Skeletal muscle tissue (tissue), 4 donors: ENCODE results near the gene ABI2. TPM values are rescaled to one million over a fixed set of nuclear protein-coding genes. Genes with fewer than 3 reads are reported as not detected.
"Not testable (repeated sequence)": the region's sequence is repeated elsewhere in the genome, so short reads cannot be mapped to it uniquely, and the experiment has no call there.

Experiments
- H3K27ac ChIP-seq: one replicate; pipeline ENCODE4 v1.7.0; 2013; ENCODE audit warnings: mild to moderate bottlenecking, low read depth, low read length, inconsistent platforms
- H3K27me3 ChIP-seq, 3 donors: one replicate each; pipeline ENCODE4 v1.7.0; 2013; ENCODE audit warnings: low read length in 3 of 3; ENCODE audit not compliant: control insufficient read depth in 3 of 3, insufficient read depth in 3 of 3
- H3K36me3 ChIP-seq, 3 donors: one replicate each; pipeline ENCODE4 v1.7.0; 2013; ENCODE audit warnings: low read length in 3 of 3; ENCODE audit not compliant: control insufficient read depth in 3 of 3, insufficient read depth in 3 of 3
- H3K4me1 ChIP-seq, 3 donors: one replicate each; pipeline ENCODE4 v1.7.0; 2013; ENCODE audit warnings: low read length in 3 of 3, mild to moderate bottlenecking in 3 of 3; ENCODE audit not compliant: control insufficient read depth in 3 of 3, insufficient read depth in 3 of 3
- H3K4me3 ChIP-seq, 3 donors: one replicate each; pipeline ENCODE4 v1.7.0; 2013; ENCODE audit warnings: low read length in 3 of 3
- H3K9ac ChIP-seq, 3 donors: one replicate each; pipeline ENCODE4 v1.7.0; 2013; ENCODE audit warnings: low read length in 3 of 3, mild to moderate bottlenecking in 3 of 3, moderate library complexity in 2 of 3, low read depth in 1 of 3
- H3K9me3 ChIP-seq, 3 donors: one replicate each; pipeline ENCODE4 v1.7.0; 2013; ENCODE audit warnings: low read length in 3 of 3; ENCODE audit not compliant: control insufficient read depth in 3 of 3
- total RNA-seq: library from RNA; depleted of rRNA; stranded (reverse); fragments of >200 nt; gene quantifications from one replicate; pipeline ENCODE4 v1.2.3, GENCODE V29; 2014
- donor health status: Osteomylitis.

The ABI2 gene
- total RNA-seq, 1 donor from 2014 or later: 16.2 TPM

DNA sequence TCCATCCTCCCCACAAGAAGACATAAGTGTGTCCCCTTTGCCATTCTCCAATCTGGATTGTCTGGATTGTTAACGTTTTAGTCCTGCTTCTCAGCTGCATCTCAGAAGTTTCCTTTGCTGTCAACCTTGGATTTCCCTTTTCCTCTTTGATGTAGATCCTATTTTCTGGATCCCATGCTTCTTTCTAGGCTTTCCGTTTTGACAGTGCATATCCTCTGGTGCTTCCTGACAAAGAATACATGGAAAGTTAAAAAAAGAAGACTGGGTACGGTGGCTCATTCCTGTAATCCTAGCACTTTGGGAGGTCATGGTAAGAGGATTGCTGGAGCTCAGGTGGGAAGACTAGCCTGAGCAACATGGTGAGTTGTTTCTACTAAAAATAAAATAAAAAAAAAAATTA, 26.8 kb downstream of the ABI2 start:
- Histone ChIP-seq H3K36me3 (no peaks in the 10 kb centered on the region), H3K4me1 (no peaks in the 10 kb centered on the region), H3K9ac (no peak overlapping the region), H3K27ac (no peak overlapping the region), H3K27me3 (no peaks in the 10 kb centered on the region), H3K9me3 (no peaks in the 10 kb centered on the region), H3K4me3 (no peak overlapping the region)

DNA sequence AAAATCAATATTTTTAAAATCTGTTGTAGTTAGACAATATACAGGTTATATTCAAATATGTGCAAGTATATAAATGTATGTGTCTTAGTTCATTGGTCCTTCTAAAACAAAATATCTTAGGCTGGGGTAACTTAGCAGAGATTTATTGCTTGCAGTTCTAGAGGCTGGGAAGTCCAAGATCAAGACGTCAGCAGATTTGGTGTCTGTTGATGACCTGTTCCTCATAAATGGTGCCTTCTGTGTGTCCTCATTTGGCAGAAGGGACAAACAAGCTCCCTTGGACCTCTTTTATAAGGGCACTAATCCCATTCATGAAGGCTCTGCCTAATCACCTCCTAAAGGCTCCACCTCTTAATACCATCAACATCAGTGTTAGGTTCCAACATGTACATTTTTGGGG, 31.3 kb downstream of the ABI2 start:
- Histone ChIP-seq H3K4me1 (no peaks in the 10 kb centered on the region), H3K36me3 (no peaks in the 10 kb centered on the region), H3K4me3 (no peak overlapping the region), H3K27ac (no peak overlapping the region), H3K9ac (no peak overlapping the region), H3K27me3 (no peaks in the 10 kb centered on the region), H3K9me3 (no peaks in the 10 kb centered on the region)

DNA sequence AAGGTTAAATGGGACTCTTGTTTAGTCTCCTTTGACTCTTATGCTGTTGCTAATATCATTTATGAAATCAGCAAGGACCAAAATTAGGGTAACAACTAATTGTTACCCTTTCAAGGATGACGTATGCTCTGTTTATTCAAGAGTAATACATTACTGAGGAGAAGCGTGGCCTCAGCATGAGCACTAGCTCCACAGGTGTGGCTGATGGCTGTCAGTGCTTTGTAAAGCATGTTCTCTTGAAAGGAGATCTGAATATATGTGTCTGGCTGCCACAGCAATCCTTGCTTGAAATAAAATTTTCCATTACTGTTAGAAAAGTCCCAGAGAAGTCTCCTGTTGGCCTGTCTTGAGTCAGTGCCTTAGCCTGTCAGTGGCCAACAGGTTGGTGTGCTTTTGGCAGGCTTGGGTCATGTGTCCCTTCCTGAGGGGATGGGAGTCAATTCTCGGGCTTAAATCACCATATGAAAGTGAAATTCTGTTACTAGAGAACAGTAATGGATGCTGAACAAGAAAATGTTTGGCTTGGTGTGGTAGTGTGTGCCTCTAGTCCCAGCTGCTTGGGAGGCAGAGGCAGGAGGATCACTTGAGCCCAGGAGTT, 32.7 kb downstream of the ABI2 start:
- Histone ChIP-seq H3K36me3 (no peaks in the 10 kb centered on the region), H3K9ac (no peak overlapping the region), H3K4me3 (no peak overlapping the region), H3K9me3 (no peaks in the 10 kb centered on the region), H3K4me1 (no peaks in the 10 kb centered on the region), H3K27me3 (no peaks in the 10 kb centered on the region), H3K27ac (no peak overlapping the region)

DNA sequence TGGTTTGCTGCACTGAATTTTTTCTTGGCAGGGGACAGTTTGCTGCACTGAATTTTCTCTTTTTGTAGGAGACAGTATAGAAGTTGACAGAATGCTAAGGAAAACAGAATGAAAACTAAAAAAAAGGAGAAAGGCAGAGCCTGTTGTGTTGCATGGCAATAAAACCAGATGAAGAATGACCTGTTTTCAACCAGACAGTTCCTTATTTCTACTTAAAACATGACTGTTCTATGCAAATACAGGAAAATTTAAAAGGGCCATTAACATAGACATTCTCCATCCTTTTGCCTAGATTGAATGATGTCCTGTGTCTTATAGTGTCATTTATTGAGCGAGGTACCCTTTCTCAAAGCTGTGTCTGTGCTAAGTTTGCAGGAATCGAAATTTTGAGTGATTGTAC, 33.3 kb downstream of the ABI2 start:
- H3K4me3 ChIP-seq: no peak overlapping the region
- H3K9me3 ChIP-seq: no peaks in the 10 kb centered on the region
- no peaks in the 10 kb centered on the region for H3K4me1 ChIP-seq
- H3K9ac ChIP-seq: no peak overlapping the region
- H3K36me3 ChIP-seq: no peaks in the 10 kb centered on the region
- no peaks in the 10 kb centered on the region for H3K27me3 ChIP-seq
- H3K27ac ChIP-seq: no peak overlapping the region

DNA sequence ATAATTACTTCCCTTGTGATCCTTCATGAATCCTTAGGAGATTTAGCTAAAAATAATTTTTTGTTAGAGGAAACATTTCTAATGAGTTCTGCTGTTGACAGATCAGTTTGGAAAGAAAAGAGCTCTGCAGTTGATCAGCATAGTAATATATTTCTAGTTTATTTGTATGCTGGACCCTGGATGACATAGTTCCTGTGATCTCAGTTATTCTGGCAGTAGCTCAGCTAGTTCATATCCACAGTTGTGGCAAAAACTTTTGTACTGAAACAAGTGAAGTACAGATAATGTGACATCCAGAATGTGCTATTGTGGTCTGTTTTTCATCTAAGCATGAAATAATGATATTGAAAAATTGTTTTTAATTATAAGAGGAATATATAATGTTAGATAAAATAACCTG, 33.7 kb downstream of the ABI2 start:
- Histone ChIP-seq H3K36me3 (no peaks in the 10 kb centered on the region), H3K4me3 (no peak overlapping the region), H3K4me1 (no peaks in the 10 kb centered on the region), H3K27ac (no peak overlapping the region), H3K27me3 (no peaks in the 10 kb centered on the region), H3K9ac (no peak overlapping the region), H3K9me3 (no peaks in the 10 kb centered on the region)

DNA sequence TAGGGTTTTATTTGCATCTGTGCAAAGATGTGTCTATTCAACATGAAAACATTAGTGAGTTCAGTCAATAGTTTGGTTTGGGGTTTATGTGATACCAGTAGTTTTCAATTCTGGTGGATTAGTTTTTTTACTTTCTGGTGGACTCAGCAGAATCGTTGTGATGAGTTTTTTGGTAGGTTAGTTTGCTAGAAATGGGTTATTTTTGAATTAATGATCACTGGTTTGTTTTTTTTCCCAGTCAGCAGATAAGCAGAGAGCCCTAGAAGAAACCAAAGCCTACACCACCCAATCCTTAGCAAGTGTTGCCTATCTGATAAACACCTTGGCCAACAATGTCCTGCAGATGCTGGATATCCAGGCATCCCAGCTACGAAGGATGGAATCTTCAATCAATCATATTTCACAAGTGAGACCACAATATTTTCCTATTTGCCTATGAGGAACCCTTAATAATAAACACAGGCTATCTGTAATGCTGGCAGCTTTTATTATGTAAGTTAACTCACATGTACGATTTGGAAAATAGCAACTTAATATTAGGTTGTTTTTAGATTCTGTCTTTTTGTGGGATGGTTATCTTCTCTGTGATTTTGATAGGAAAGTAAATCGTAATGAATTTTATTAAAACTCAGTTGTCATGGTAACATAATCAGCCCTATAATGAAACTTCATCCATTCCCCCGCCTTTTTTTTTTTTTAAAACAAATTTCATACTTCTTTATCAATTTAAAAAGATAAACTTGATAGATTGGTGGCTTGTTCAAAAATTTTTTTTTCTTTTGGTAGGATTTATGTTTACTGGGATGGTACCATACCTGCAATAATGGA, 38.7 kb downstream of the ABI2 start:
- no peak overlapping the region for H3K9ac ChIP-seq
- H3K4me3 ChIP-seq: no peak overlapping the region
- H3K36me3 ChIP-seq: no peaks in the 10 kb centered on the region
- H3K9me3 ChIP-seq: no peaks in the 10 kb centered on the region
- no peaks in the 10 kb centered on the region for H3K4me1 ChIP-seq
- no peaks in the 10 kb centered on the region for H3K27me3 ChIP-seq
- no peak overlapping the region for H3K27ac ChIP-seq

DNA sequence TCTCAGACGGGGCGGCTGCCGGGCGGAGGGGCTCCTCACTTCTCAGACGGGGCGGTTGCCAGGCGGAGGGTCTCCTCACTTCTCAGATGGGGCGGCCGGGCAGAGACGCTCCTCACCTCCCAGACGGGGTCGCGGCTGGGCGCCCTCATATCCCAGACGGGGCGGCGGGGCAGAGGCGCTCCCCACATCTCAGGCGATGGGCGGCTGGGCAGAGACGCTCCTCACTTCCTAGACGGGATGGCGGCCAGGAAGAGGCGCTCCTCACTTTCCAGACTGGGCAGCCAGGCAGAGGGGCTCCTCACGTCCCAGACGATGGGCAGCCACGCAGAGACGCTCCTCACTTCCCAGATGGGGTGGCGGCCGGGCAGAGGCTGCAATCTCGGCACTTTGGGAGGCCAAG, 44.5 kb downstream of the ABI2 start:
- H3K4me3 ChIP-seq, H3K9ac ChIP-seq, H3K27me3 ChIP-seq, H3K9me3 ChIP-seq, H3K36me3 ChIP-seq, H3K4me1 ChIP-seq, H3K27ac ChIP-seq: not testable (repeated sequence)

DNA sequence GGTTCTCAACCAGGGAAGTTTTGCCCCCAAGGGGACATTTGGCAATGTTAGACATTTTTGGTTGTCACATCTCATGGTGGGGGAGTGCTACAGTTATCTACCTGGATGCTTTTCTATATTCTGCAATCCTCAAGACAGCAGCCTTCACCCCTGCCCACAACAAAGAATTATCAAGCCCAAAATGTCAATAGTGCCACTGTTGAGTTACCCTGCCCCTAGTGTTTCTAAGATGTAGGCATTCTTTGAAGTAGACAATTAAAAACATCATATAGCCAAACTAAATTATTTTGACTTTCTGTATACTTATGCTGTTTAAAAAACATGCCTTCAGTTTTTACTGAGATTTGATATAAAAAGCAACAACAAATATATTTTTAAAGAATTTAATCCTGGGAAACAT, 48.0 kb downstream of the ABI2 start:
- H3K36me3 ChIP-seq: no peaks in the 10 kb centered on the region
- H3K4me3 ChIP-seq: no peak overlapping the region
- H3K27me3 ChIP-seq: no peaks in the 10 kb centered on the region
- no peaks in the 10 kb centered on the region for H3K9me3 ChIP-seq
- H3K27ac ChIP-seq: no peak overlapping the region
- H3K4me1 ChIP-seq: no peaks in the 10 kb centered on the region
- no peak overlapping the region for H3K9ac ChIP-seq

DNA sequence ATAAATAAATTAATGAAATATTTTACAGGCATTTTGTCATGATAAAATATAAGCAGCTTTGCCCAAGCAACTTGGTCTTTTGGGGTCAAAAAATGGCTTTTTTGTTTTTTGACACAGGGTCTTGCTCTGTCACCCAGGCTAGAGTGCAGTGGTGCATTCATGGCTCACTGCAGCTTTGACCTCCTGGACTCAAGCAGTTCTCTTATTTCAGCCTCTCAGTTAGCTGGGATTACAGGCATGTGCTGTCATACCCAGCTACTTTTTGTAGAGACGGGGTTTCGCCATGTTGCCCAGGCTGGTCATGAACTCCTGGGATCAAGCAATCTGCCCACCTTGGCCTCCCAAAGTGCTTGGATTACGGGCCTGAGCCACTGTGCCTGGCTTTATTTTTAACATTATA, 51.0 kb downstream of the ABI2 start:
- no peaks in the 10 kb centered on the region for H3K36me3 ChIP-seq
- H3K9ac ChIP-seq: no peak overlapping the region
- no peaks in the 10 kb centered on the region for H3K9me3 ChIP-seq
- no peak overlapping the region for H3K4me3 ChIP-seq
- no peak overlapping the region for H3K27ac ChIP-seq
- H3K27me3 ChIP-seq: no peaks in the 10 kb centered on the region
- H3K4me1 ChIP-seq: no peaks in the 10 kb centered on the region

DNA sequence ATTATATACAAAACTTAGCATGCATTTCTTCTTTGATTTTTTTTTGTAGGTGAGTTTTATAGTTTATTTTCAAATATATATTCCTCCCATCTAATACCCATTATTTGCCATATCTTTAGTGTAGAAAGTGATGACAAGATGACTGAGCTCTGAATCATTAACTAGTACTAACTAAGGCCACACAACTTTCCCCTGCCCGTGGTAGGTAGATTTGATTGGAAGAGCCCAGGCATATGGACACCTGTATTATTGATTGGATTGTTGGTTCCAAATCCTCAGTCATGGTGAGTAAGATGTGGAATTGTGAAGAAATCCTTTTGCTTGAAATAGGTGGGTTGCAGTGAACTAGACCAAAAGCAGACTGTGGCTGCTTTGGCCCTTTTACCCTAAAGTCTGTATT, 54.8 kb downstream of the ABI2 start:
- no peak overlapping the region for H3K9ac ChIP-seq
- H3K4me3 ChIP-seq: no peak overlapping the region

More for the DNA sequence above, 54.8 kb downstream of the ABI2 start:
- no peaks in the 10 kb centered on the region for H3K27me3 ChIP-seq
- H3K9me3 ChIP-seq: no peaks in the 10 kb centered on the region
- no peaks in the 10 kb centered on the region for H3K4me1 ChIP-seq
- no peaks in the 10 kb centered on the region for H3K36me3 ChIP-seq
- no peak overlapping the region for H3K27ac ChIP-seq
